GM12878 (cell line): ENCODE results near the gene PLXNA2. TPM values are rescaled to one million over a fixed set of nuclear protein-coding genes. Genes with fewer than 3 reads are reported as not detected.

Source experiments
- ATAC-seq: fragments of 200-7000 bp; cut with Tn5 transposase; 3 replicates; pipeline ENCODE4 v1.9.1; 2020; ENCODE audit warnings: mild to moderate bottlenecking, moderate library complexity
- BruUV-seq: library from RNA; stranded (reverse); fragments of 400-500 nt; replicated peaks from 2 replicates; lab custom pipeline; 2021; lab: Mats Ljungman, UMichigan
- CTCF ChIA-PET: fragments of 300-600 bp; sonication (Branson Sonifier 250); formaldehyde crosslinking; extraction: SDS; loops from one replicate; lab custom pipeline; 2021; ENCODE audit warnings: inconsistent platforms; lab: Yijun Ruan, JAX
- POLR2A ChIA-PET: fragments of 350-600 bp; formaldehyde crosslinking; extraction: SDS; loops from one replicate; lab custom pipeline; 2021; ENCODE audit warnings: inconsistent platforms; lab: Charles Lee
- RAD21 ChIA-PET: fragments of 300-600 bp; sonication (Branson Sonifier 250); formaldehyde crosslinking; loops from one replicate; lab custom pipeline; 2023; ENCODE audit warnings: antibody characterized with exemption; ENCODE audit not compliant: unreplicated experiment; lab: Charles Lee
- SMC1A ChIA-PET: fragments of 300-600 bp; sonication (Branson Sonifier 250); formaldehyde crosslinking; loops from one replicate; lab custom pipeline; 2023; ENCODE audit not compliant: unreplicated experiment, uncharacterized antibody; lab: Charles Lee
- DNase-seq: peaks from one replicate; pipeline ENCODE4 v3.0.0-alpha.2; 2011; ENCODE audit warnings: low read depth, low spot score
- FAIRE-seq: peaks from 3 replicates; lab custom pipeline; 2011; peaks lifted over from hg19 to GRCh38; lab: Jason Lieb, UNC
- H2AFZ ChIP-seq: 2 replicates; pipeline ENCODE4 v1.6.0; 2011; ENCODE audit warnings: low read depth, low read length, control low read depth; ENCODE audit not compliant: control insufficient read depth
- H3K27ac ChIP-seq: 2 replicates; pipeline ENCODE4 v1.5.1; 2011; ENCODE audit warnings: control low read depth; ENCODE audit not compliant: control insufficient read depth, insufficient read depth
- H3K27me3 ChIP-seq, 2 experiments: replicated peaks in 1 of 2; 2 replicates each; pipeline versions ENCODE4 v1.6.0 to v1.6.1; 2011; ENCODE audit warnings: low read length in 1 of 2; ENCODE audit not compliant: control insufficient read depth in 2 of 2, insufficient read depth in 2 of 2
- H3K36me3 ChIP-seq, 2 experiments: 2 replicates each; pipeline ENCODE4 v1.5.1; 2011; ENCODE audit warnings: low read length in 1 of 2; ENCODE audit not compliant: control insufficient read depth in 2 of 2, insufficient read depth in 2 of 2
- H3K4me1 ChIP-seq: 2 replicates; pipeline ENCODE4 v1.6.1; 2011; ENCODE audit warnings: mild to moderate bottlenecking, low read length, moderate library complexity, mixed read lengths; ENCODE audit not compliant: control insufficient read depth, insufficient read depth
- H3K4me2 ChIP-seq: 2 replicates; pipeline ENCODE4 v1.6.0; 2011; ENCODE audit warnings: control low read depth; ENCODE audit not compliant: control insufficient read depth, insufficient read depth
- H3K4me3 ChIP-seq: fragments of 200-600 bp; sonication (generic); 2 replicates; pipeline ENCODE4 v1.5.1; 2016
- H3K79me2 ChIP-seq: 2 replicates; pipeline ENCODE4 v1.6.0; 2011; ENCODE audit warnings: low read length; ENCODE audit not compliant: control insufficient read depth, insufficient read depth
- H3K9ac ChIP-seq: 2 replicates; pipeline ENCODE4 v1.8.0; 2011; ENCODE audit warnings: low read length, control low read depth, mixed read lengths; ENCODE audit not compliant: control insufficient read depth, insufficient read depth
- H3K9me3 ChIP-seq: replicated peaks from 3 replicates; pipeline ENCODE4 v1.5.1; 2011; ENCODE audit warnings: mild to moderate bottlenecking, low read length; ENCODE audit not compliant: control insufficient read depth, insufficient read depth
- H4K20me1 ChIP-seq: 2 replicates; pipeline ENCODE4 v1.6.0; 2011; ENCODE audit not compliant: control insufficient read depth, insufficient read depth
- ATF2 ChIP-seq: IDR thresholded peaks from 2 replicates; pipeline ENCODE4 v1.6.1; 2012; ENCODE audit warnings: low read length, inconsistent platforms
- BACH1 ChIP-seq: fragments of 450-650 bp; IDR thresholded peaks from 2 replicates; pipeline ENCODE4 v1.6.1; 2017; ENCODE audit warnings: mild to moderate bottlenecking, borderline replicate concordance
- BCL11A ChIP-seq: IDR thresholded peaks from 2 replicates; pipeline ENCODE4 v1.6.1; 2011; ENCODE audit warnings: low read depth, low read length
- E4F1 ChIP-seq: fragments of 450-650 bp; IDR thresholded peaks from 2 replicates; pipeline ENCODE4 v1.6.1; 2018; ENCODE audit warnings: borderline replicate concordance, mild to moderate bottlenecking; ENCODE audit not compliant: partially characterized antibody
- HCFC1 ChIP-seq: fragments of 150-350 bp; IDR thresholded peaks from 2 replicates; pipeline ENCODE4 v1.6.1; 2014; ENCODE audit warnings: low read length
- MXI1 ChIP-seq: fragments of 150-350 bp; IDR thresholded peaks from 2 replicates; pipeline ENCODE4 v1.6.1; 2011; ENCODE audit warnings: low read depth, mild to moderate bottlenecking, inconsistent platforms, low read length, improper control_type of control experiment
- NR2F1 ChIP-seq: fragments of 450-650 bp; conservative IDR thresholded peaks from 2 replicates; pipeline ENCODE4 v1.6.1; 2017; ENCODE audit warnings: mild to moderate bottlenecking
- NRF1 ChIP-seq: conservative IDR thresholded peaks from 2 replicates; pipeline ENCODE4 v1.6.1; 2011; ENCODE audit warnings: mild to moderate bottlenecking, low read depth, low read length, improper control_type of control experiment
- RELA ChIP-seq: fragments of 450-650 bp; IDR thresholded peaks from 2 replicates; pipeline ENCODE4 v1.8.0; 2014; ENCODE audit warnings: borderline replicate concordance; ENCODE audit not compliant: partially characterized antibody
- SMARCA5 ChIP-seq: fragments of 450-650 bp; IDR thresholded peaks from 2 replicates; pipeline ENCODE4 v1.6.1; 2017; ENCODE audit warnings: mild to moderate bottlenecking
- USF1 ChIP-seq: IDR thresholded peaks from 2 replicates; pipeline ENCODE4 v1.6.1; 2011; ENCODE audit warnings: borderline replicate concordance, low read depth, mild to moderate bottlenecking, moderate library complexity, mixed read lengths, low read length; ENCODE audit not compliant: insufficient read depth; ENCODE audit errors: extremely low read length
- YBX1 ChIP-seq: fragments of 450-650 bp; IDR thresholded peaks from 2 replicates; pipeline ENCODE4 v1.6.1; 2016; ENCODE audit warnings: antibody characterized with exemption
- ZBTB4 ChIP-seq: fragments of 450-650 bp; formaldehyde crosslinking; IDR thresholded peaks from 2 replicates; pipeline ENCODE4 v1.4.0; 2022; ENCODE audit warnings: mild to moderate bottlenecking, moderate library complexity
- ZNF207 ChIP-seq: fragments of 450-650 bp; IDR thresholded peaks from 2 replicates; pipeline ENCODE4 v1.6.1; 2014; ENCODE audit warnings: antibody characterized with exemption, mild to moderate bottlenecking, borderline replicate concordance
- ZNF217 ChIP-seq: fragments of 450-650 bp; IDR thresholded peaks from 2 replicates; pipeline ENCODE4 v1.6.1; 2017; ENCODE audit warnings: antibody characterized with exemption, mild to moderate bottlenecking
- WGBS: methylation state at CpG from one replicate; pipeline ENCODE4 v1.1.6; 2016; ENCODE audit warnings: low lambda C conversion rate; ENCODE audit not compliant: insufficient replicate concordance, insufficient coverage; ENCODE audit errors: missing lambda C conversion rate; 5-methylcytosine and 5-hydroxymethylcytosine counted together
- in situ Hi-C: fragments of 300-500 bp; cut with MboI; formaldehyde crosslinking; loops from 9 replicates; pipeline ENCODE4 v1.14.3; 2018; ENCODE audit warnings: mixed read lengths
- intact Hi-C: fragments of 100-400 bp; cut with micrococcal nuclease; formaldehyde crosslinking; loops from one replicate; pipeline ENCODE4 v1.14.2; 2022; ENCODE audit not compliant: unreplicated experiment
- polyA plus RNA-seq, 11 experiments: library from polyadenylated mRNA; depleted of rRNA in 4 of 11; unstranded in 6 of 11; stranded (reverse) in 5 of 11; fragments of >200 nt; fragmentation: Nextera tagmentation in 4 of 11; fragmentation: Illumina TruSeq in 1 of 11; extraction: Ambion mirVana in 4 of 11; extraction: Trizol in 1 of 11; gene quantifications; 1 replicate in 1 of 11; 2 replicates in 10 of 11; pipeline versions ENCODE4 v1.2.1 to v1.2.3, GENCODE V29; 2011 to 2016; ENCODE audit warnings: inconsistent platforms in 2 of 11, missing spikeins in 2 of 11, low read depth in 1 of 11
- total RNA-seq, 4 experiments: library from RNA; depleted of rRNA in 3 of 4; stranded (reverse); fragments of >200 nt in 3 of 4; fragmentation: Illumina TruSeq in 1 of 4; extraction: Trizol in 1 of 4; gene quantifications; 2 replicates each; pipeline versions ENCODE4 v1.2.1 to v1.2.3, GENCODE V29; 2013 to 2021

Gene PLXNA2
- total and polyA plus RNA-seq, 10 of the 15 experiments (the other 5 are each of a cell fraction or from before 2014, with no cell fraction given) = under 0.01 to 0.08 (median 0.07) TPM; not detected in 4

- Histone ChIP-seq H3K27me3 (no peaks in the 10 kb centered on the region; a peak in 3 of 4 replicates), H3K79me2 (no peaks in the 10 kb centered on the region), H3K4me1 (no peaks in the 10 kb centered on the region), H4K20me1 (no peaks in the 10 kb centered on the region), H3K36me3 (no peaks in the 10 kb centered on the region), H3K27ac (no peak overlapping the region), H3K4me3 (no peak overlapping the region), H3K4me2 (no peak overlapping the region), H2AFZ (no peak overlapping the region), H3K9ac (no peak overlapping the region), H3K9me3 (no peaks in the 10 kb centered on the region)
- ChIA-PET CTCF (interaction anchor here (0.9 to 2.7 kb wide), 5 partner anchors 12 to 202 kb away, joined by 3 to 12 read pairs (median 3); no protein-coding TSS in a partner anchor), POLR2A (no interaction called here), RAD21 (no interaction called here), SMC1A (interaction anchor here (1.3 kb wide), 1 partner anchor 27 kb away, joined by 3 read pairs; no protein-coding TSS in a partner anchor)
- in situ Hi-C loops = no loop called here
- no TSS peak for BruUV-seq
- TF ChIP-seq NRF1 = no peak
- TF ChIP-seq HCFC1 = no peak
- no peak for TF ChIP-seq BCL11A
- TF ChIP-seq MXI1 = no peak
- no peak for TF ChIP-seq YBX1
- TF ChIP-seq ZBTB4 (CRISPR knock-in tag) = no peak
- TF ChIP-seq BACH1 = no peak
- TF ChIP-seq RELA = no peak
- TF ChIP-seq NR2F1 = no peak
- TF ChIP-seq ZNF217 = no peak
- TF ChIP-seq SMARCA5 = no peak
- TF ChIP-seq USF1 = no peak
- TF ChIP-seq ZNF207 = no peak
- no peak for TF ChIP-seq E4F1
- no peak for TF ChIP-seq ATF2
- intact Hi-C loops = no loop called here
- DNase-seq (no peak), FAIRE-seq (no peak), ATAC-seq (no peak)
- 51% methylated on average over 13 of the region's 13 CpGs for WGBS
These were observed 201.3 kb downstream of the PLXNA2 start for GRCh38 chr1:208042868-208043267.
